ENCODE measurements around the gene DDX24.

- peak; percentile 32 for TF ChIP-seq CTCF (conservative IDR thresholded peaks at IDR 0.05; ENCODE audit: low read depth, low read length)
- no peak for TF ChIP-seq EZH2 (IDR thresholded peaks at IDR 0.05; ENCODE audit: borderline replicate concordance, low read depth, low read length, poor library complexity, severe bottlenecking)
Measured at GRCh38 chr14:94129111-94129757, 48.2 kb upstream of the DDX24 start, which contains the start of gene IFI27L2.

Measured in A673 (cell line).